ENCODE results near the gene PDZD8.
"Not testable (repeated sequence)": the region's sequence is repeated elsewhere in the genome, so short reads cannot be mapped to it uniquely, and the experiment has no call there.

PDZD8 gene

DNA sequence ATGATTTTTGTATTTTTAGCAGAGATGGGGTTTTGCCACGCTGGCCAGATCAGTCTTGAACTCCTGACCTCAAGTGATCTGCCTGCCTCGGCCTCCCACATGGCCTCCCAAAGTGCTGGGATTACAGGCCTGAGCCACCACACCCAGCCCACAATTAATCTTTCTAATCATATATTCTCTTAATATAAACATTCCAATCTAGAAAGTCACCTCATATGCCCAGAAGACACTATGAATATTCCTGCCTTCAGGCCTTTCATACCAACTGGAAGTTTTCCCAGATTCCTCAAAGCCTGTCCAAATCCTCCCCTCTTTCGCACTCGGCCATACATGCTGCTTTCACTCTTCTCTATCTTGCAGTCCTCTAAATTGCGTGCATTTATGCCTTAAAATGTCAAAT, 32.6 kb downstream of the PDZD8 start:
- DNase-seq, result no peak

- no peak for DNase-seq
These were observed 34.2 kb downstream of the PDZD8 start for GRCh38 chr10:117341061-117341460.

GRCh38 chr10:117339979-117340378, 35.3 kb downstream of the PDZD8 start:
- no peak for DNase-seq

DNA sequence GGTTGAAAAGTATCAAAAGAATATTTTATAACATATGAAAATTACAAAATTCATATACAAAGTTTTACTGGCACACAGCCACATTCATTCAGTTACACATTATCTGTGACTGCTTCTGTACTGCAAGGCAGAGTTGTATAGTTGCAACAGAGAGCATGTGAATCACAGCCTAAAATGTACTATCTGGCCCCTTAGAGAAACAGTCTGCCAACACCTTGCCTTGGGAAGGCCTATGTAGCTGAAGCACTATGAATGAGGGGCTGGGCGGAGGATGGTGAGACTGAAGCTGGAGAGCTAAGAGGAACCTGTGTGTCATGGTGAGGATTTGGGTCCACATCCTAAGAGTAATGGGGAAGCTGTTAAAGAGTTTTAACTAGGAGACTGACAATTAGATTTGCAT, 35.7 kb downstream of the PDZD8 start:
- DNase-seq, result no peak

GRCh38 chr10:117334926-117335325, 40.3 kb downstream of the PDZD8 start:
- DNase-seq, result no peak

DNA sequence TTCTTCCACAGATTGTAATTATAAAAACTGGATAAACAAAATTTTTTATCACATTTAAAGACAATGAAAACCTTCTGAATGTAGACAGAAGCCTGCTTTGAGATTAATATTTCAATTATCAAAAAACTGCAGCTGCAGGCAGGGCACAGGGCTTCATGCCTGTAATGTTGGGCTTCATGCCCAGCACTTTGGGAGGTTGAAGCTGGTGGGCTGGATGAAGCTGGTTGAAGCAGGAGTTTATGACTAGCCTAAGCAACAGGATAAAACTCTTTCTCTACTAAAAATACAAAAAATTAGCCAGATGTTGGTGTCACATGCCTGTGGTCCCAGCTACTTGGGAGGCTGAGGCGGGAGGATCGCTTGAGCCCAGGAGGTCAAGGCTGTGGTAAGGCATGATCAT, 41.2 kb downstream of the PDZD8 start:
- no peak for DNase-seq

GRCh38 chr10:117327262-117327661, 48.0 kb downstream of the PDZD8 start:
- DNase-seq, result no peak

DNA sequence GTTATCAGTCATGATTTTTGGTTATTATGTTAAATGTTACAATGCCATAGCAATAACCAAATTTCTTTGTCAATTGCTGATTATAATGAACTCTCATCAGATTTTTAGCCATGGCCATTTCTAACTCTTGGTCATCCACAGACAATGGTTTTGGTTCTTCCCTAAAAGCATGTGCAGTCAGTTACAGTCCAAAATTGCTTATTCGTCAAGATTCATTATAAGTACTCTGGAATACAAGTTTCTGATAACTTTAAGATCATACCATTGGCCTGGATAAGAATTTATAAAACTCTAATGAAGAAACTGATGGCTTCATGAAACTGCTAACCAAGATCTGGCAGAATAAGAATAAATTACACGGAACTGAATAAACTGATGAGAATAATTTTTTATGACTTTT, 50.9 kb downstream of the PDZD8 start:
- no peak for DNase-seq

GRCh38 chr10:117322260-117322659, 53.0 kb downstream of the PDZD8 start:
- DNase-seq, result no peak

GRCh38 chr10:117320050-117320665, 55.1 kb downstream of the PDZD8 start:
- DNase-seq, result no peak

- no peak for DNase-seq
These were observed 56.3 kb downstream of the PDZD8 start for GRCh38 chr10:117318909-117319308.

- no peak for DNase-seq
These were observed 58.5 kb downstream of the PDZD8 start for GRCh38 chr10:117316701-117317100.

DNA sequence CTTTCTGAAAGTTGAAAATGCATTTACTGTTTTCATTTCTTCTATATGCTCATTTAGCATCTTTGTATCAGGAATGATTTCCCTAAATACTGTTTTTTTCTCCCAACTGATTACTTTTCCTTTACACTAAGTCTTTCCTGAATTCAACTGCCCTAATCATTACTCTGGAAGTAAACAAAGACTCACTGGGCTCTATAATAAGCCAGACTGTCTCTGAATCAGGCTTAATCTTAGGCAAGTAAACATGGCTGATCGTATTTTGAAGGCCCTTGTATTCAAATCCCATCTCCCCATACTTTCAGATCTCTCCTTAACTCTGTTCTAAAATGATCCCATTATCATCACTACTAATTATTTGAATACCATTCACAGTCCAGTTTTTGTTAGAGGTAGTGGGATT, 61.6 kb downstream of the PDZD8 start:
- no peak for DNase-seq

- no peak for DNase-seq
These were observed 62.8 kb downstream of the PDZD8 start for GRCh38 chr10:117312430-117312829.

GRCh38 chr10:117311261-117311660, 64.0 kb downstream of the PDZD8 start:
- no peak for DNase-seq

DNA sequence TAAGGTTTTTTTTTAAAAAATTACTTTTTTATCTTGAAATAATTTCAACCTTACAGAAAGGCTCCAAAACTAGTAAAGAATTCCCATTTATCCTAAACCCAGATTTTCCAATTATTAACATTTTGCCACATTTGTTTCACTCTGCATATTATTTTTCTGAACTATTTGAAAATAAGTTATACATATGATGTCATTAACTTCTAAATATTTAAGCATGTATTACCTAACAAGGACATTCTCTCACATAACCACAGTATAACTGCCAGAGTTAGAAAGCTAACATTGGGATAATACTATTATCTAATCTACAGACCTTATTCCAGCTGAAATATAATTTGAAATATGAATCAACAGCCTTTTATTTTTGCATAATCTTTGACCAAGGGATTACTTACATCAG, 68.6 kb downstream of the PDZD8 start:
- DNase-seq, result no peak

- not testable (repeated sequence) for DNase-seq
These were observed 71.8 kb downstream of the PDZD8 start for GRCh38 chr10:117303451-117303850.

DNA sequence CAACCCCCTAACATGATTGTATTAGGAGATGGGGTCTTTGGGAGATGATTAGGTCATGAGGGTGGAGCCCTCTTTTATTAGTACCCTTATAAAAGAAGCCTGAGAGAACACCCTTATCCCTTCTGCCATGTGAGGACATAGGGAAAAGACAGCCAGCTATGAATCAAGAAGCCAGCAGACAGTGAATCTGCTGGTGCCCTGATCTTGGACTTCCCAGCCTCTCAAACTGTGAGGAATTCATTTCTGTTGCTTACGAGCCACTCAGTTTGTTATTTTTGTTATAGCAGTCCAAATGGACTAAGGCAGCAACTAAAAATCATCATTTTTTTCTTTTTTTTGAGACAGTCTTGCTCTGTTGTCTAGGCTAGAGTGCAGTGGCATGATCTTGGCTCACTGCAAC, 74.6 kb downstream of the PDZD8 start:
- no peak for DNase-seq

GRCh38 chr10:117299435-117299834, 75.8 kb downstream of the PDZD8 start:
- no peak for DNase-seq

- DNase-seq, result no peak
These were observed 77.0 kb downstream of the PDZD8 start for GRCh38 chr10:117298219-117298618.

- DNase-seq, result no peak
These were observed 80.5 kb downstream of the PDZD8 start for GRCh38 chr10:117294735-117295134.

DNA sequence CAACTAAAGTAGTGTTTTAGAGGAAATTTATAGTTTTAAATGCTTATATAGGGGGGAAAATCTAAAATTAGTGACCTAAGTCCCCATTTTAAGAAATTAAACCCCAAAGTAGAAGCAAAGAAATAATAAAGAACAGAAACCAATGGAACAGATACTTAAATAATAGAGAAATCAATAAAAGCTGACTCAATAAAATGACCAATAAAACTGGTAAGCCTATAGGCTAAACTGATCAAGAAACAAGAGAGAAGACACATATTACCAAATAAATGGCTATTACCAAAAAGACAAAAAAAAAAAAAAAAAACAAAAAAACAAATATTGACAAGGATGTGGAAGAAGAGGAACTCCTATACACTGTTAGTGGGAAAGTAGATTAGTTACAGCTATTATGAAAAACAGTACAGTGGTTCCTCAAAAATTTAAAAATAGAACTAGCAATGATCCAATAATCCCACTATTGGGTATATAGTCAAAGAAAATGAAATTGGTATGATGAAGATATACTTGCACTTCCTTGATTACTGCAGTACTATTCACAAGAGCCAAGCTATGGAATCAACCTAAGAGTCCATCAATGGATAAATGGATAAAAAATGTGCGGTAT, 81.1 kb downstream of the PDZD8 start:
- DNase-seq, result no peak

GRCh38 chr10:117290872-117291271, 84.4 kb downstream of the PDZD8 start:
- DNase-seq, result not testable (repeated sequence)

- DNase-seq, result no peak
These were observed 90.3 kb downstream of the PDZD8 start for GRCh38 chr10:117284716-117285494.
